NCI-H526 treated with DMSO at 0.1 percent for 48 hours (cell line): ENCODE results near the gene ADM.

ENCODE experiments used
- DNase-seq: peaks from one replicate; lab custom pipeline; 2025; lab: John Stamatoyannopoulos, UW

ADM gene

DNA sequence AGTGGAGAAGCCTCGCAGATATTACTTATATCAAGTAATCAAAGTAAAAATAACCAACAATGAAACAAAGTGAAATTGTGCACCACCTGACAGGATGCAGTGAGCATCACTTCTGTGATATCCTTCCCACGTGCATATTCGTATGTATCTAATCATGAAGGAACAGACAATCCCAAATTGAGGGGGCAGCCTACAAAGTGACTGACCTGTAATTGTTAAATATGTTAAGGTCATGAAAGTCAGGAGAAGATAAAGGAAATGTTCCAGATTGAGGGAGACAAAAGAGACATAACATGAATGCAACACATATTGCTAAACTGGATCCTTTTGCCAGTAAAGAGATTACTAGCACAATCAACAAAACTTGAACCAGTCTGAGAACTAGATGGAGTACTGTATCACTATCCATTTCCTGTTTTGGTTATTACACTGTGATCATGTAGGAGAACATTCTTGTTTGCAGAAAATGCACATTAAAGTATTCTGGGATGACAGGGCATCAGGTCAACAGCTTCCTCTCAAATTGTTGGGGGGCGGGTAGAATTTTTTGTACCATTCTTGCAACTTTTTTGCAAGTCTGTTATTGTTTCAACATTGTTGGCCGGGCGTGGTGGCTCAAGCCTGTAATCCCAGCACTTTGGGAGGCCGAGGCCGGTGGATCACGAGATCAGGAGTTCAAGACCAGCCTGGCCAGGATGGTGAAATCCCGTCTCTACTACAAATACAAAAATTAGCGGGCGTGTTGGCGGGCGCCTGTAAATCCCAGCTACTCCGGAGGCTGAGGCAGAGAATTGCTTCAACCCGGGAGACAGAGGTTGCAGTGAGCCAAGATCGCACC, 12.9 kb upstream of the ADM start:
- DNase-seq = no peak

DNA sequence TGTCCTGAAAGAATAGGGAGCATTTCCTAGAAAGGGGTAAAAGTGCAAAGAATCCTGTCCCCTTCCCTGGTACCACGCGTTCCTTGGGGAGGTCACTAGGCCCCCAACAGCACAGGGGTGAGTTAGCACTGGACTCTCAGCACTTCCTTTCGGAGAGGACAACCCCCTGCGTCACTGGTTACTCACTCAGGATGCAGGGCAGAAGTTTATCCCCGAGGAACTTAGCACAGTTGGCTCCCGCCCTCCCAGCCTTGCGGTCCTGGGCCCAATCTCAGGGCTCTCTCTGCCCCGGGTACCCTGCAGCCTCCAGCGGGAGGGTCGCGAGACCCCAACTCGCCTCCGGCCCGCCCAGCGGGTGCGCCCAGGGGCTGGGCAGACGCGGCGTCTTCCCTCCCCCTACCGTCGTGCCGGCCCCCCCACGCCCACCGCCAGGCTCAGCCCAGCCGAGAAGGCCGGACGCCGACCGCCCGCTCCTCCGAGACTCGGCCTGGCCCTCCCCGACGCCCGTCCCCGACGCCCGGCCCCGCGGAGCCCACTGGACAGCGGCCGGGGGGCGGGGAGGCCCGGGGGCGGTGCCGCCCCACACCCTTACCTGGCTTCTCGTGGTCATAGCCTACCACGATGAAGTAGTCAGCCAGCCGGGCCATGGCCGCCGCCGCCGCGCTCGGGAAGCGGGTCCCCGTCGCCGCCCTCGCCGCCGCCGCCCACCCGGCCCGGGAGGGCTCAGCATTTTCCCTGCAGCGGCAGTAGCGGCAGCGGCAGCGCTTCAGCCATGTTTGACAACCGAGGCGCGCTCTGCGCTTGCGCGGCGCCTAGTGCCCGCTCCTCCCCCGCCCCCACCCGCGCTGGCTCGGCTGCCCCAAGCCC, 11.2 kb upstream of the ADM start, which contains the start of gene SBF2:
Gene SBF2 (minus strand): TSS at position 797 of the 867 bp plus-strand sequence. CDS start 150 bp downstream, at position 647.
- DNase-seq = peak; percentile 56

DNA sequence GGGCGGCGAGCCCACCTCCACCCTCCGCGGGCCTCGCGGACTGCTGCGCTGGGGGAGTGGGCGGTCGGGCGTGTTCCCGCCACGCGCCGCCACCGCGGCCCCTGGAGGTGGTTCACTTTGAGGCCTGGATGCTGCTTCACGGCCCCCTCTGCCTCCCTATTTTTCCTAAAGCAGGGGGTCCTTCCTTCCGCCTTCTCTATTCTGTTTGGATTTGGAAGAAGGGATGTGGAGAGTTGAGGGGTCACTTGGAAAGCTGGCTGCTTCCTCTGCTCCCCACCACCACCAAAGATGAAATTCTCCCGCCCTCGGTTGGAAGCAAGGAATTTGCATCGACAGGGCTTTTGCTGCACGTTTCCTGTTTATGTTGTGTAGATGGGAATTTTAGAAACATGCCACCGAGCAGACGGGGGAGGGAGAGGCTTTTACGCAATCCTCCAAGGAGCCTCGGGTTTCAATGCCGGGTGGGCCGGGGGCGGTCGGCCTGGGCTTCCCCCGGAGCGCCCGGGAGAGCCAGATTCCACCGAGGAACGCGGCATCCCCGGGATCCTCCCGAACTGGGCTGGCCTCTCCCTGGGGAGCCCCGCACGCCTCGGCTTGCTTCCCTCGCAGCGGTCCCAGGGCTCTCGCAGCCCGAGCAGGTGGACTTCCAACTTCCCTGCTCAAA, 10.5 kb upstream of the ADM start:
- peak; percentile 50 for DNase-seq

DNA sequence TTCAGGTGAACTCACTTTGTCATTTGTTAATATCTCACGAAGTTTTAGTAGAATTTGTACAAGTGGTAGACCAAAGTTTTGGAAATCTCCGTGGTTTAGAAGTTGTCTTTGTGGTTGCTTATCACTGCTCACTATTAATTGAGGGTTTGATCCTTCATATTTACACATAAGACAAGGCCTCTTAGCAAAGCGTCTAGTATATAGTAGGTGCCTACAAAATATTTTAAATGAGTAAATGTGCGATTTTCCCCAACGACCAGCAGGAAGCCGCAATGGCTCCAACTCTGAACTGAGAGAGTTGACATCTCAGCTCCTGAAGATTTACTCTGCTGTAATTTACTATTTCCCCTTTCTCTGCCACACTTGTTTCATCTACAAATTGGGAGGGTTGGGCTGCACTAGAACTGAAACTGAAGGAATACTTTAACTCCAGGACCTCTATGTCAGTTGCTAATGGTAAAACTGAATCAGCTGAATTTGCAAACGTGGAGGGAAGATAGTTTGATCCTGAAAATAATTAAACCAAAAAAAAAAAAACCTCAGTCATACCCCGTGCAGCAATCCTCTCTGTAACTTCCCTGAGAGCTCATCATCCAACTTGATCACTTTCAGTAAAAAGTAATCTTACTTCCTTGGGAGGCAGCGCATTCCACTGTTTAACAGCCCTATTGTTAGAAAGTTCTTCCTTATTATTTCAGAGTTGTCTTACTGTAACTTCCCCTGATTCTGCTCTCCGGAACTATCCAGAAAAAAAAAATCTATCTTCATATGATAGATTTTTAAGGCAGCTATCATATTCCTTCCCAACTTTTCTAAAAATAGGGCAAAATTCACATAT, 9.6 kb upstream of the ADM start:
- no peak for DNase-seq

DNA sequence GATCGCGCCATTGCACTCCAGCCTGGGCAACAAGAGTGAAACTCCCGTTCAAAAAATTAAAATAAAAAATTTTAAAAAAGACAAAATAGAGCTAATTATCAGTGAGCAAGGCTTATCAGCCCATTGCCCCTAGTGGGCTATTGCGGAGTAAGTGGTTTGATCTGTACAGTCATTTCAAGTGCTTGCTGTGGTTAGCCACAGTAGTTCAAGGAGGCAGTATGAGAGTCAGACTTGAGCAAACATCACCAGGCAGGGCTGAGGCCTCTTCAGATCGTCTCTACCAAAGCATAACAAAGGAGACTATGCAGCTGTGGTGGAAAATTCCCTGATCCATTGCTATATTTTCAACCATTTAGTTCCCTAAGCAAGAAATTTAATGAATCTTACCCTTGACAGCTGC, 6.5 kb upstream of the ADM start:
- DNase-seq = no peak

DNA sequence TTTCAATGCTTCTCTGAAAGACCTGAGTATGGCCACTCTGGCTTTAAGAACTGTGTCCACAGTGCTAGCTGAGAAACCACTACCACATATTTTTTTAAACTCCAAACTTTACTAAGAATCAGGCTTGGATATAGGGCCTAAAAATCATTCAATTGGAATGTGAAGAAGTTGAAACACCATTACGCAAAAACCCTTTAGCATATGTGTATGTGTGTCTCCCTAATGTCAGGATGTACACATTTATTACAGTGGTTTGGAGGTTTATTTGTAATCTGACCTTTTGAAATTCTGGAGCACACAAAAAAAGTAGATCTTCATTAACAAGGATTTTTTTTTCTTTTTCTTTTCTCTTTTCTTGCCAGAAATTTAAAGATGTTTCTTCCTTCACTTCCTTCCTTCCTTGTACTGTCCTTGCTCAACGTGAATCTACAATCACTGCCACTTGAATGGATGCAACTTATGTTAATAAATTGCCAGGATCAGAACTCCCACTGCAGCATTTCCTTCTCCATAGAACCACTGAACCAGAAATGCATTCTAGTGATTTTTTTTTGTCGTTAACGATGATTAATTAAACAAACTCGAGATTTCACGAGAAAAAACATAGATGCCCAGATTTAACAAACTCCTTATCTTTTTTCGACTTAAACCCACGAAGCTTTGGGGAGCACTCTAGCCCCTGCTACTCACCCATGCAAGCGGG, 3.1 kb upstream of the ADM start:
- DNase-seq = no peak

DNA sequence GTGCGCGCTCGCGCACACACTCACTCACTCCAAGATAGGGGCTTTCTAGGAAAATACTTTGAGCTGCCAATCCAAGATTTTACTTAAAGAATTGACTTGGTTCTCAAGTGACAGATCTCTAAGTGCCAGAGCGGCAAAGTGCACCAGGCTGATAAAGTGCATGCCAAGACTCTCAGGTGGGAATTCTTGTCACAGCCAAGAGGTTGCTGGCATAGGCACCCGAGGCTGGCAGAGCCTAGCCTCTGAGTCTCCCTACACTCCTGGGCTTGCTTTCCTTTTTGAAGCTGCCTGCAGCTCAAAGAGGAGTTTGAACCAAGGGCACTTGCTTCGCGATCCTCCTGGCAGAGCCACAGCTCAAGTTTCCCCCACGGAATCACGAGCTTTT, 2.5 kb upstream of the ADM start:
- DNase-seq = peak; percentile 63

DNA sequence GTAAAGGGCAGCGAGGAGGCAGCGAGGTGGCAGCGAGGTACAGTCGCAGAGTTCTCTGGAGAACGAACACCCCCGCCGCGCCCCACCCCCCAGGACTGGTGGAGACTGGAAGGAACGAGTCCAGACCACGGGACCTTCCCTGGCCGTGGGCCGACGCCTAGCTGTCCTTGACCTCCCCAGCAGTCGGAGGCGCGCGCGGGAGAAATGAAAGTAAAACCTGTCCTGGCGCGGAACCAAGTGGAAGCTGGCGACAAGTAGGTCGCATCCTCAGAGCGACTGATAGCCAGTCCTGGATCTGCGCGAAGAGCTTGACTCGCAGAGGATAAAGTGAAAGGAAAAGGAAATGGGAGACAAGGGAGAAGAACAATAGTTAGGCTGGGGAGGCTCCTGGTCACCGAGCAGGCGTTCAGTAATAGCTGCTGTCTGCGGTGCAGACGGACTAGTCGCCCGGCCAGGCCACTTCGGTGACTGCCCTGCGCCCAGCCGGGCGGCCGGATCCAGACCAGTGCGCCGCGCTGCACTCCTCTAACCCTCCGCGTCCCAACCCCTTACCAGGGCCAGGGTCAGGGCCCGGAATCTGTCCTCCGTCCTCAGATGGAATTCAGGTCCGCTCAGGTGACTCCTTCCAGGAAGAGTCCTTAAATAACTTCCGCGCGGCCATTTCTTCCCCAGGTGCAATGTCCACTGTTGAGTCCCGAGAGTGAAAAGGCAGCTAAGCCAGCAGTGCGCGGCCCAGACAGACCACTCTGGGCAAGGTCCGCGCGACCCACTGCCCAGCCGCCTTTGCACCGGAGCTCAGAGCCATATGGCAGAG, 1.9 kb upstream of the ADM start:
- peak; percentile 63 for DNase-seq

DNA sequence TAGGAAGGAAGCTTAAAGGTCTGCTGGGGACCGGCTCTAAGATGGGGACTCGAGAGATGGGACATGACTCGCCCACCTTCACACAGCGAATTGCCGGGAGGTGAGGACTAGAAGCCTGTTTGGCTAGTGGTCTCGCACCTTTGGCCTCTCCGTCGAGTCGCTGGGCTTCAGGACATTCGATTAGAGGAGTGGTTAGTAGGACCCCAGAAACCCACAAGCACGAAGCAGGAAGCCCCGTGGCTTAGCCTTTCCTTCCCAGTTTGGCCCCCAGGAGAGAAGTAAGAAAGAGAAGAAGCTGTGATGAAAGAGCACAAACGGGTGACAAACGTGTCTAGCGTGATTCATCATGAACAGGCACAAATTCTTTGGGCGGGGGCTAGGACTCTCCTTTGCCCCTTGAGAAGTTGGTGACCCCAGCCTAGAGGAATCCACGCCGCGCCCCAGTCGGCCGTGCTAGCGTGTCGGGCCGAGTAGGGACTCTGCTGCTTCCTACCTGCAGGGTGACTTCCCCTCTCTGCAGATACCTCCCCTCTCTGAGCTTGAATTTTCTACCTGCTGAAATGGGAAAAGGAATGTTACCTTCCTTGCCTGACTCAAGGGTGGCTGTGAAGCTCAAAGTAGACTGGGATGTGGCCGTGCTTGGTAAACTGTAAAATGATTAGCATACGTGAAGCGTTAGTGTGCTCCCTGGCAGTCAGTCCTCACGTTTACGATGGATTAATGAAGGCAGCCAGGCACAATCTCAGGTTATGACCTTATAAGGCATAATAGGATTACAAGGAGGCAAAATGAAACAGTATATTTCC, 1.1 kb upstream of the ADM start:
- peak; percentile 86 for DNase-seq

DNA sequence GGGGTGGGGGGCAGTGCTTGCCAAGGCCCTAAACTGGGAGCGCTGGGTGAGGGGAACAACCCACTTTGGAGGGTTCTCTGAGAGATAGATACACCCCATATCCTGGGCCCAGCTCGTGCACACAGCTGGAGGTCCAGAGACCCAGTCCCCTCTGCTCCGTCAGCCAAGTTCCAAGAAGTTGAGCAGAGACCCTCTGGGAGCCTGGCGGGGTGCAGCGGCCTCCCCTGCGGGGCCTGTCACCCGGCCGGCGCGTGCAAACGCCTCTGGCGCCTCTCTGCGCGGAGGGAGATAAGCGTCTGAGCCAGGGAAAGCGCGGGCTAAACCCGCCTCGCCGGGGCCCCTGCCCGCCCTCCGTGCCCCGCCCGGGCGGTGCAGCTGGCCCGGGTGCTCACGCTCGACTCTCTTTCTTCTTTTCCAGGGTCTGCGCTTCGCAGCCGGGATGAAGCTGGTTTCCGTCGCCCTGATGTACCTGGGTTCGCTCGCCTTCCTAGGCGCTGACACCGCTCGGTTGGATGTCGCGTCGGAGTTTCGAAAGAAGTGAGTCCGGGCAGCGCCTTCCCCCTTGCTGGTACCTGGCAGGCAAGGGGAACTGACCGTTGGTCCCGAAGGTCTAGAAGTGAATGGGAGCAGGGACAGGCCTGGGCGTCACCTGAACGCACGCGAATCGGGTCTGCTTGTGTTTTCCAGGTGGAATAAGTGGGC, 540 bp downstream of the ADM start:
- peak; percentile 71 for DNase-seq

DNA sequence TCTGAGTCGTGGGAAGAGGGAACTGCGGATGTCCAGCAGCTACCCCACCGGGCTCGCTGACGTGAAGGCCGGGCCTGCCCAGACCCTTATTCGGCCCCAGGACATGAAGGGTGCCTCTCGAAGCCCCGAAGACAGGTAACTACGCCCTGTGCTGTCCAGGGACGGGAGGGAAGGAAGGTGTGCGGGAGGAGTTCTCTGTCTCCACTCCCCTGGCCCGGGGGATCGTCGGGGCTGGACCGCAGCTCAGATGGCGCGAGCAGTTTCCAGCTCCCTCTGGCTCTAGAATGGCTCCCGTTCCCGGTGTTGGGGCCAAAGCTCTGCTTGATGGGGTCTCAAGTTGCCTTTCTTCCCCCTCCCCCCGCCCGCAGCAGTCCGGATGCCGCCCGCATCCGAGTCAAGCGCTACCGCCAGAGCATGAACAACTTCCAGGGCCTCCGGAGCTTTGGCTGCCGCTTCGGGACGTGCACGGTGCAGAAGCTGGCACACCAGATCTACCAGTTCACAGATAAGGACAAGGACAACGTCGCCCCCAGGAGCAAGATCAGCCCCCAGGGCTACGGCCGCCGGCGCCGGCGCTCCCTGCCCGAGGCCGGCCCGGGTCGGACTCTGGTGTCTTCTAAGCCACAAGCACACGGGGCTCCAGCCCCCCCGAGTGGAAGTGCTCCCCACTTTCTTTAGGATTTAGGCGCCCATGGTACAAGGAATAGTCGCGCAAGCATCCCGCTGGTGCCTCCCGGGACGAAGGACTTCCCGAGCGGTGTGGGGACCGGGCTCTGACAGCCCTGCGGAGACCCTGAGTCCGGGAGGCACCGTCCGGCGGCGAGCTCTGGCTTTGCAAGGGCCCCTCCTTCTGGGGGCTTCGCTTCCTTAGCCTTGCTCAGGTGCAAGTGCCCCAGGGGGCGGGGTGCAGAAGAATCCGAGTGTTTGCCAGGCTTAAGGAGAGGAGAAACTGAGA, 1.4 kb downstream of the ADM start:
- peak; percentile 48 for DNase-seq

DNA sequence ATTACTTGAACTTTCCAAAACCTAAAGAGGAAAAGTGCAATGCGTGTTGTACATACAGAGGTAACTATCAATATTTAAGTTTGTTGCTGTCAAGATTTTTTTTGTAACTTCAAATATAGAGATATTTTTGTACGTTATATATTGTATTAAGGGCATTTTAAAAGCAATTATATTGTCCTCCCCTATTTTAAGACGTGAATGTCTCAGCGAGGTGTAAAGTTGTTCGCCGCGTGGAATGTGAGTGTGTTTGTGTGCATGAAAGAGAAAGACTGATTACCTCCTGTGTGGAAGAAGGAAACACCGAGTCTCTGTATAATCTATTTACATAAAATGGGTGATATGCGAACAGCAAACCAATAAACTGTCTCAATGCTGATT, 2.1 kb downstream of the ADM start:
- DNase-seq = peak; percentile 57

DNA sequence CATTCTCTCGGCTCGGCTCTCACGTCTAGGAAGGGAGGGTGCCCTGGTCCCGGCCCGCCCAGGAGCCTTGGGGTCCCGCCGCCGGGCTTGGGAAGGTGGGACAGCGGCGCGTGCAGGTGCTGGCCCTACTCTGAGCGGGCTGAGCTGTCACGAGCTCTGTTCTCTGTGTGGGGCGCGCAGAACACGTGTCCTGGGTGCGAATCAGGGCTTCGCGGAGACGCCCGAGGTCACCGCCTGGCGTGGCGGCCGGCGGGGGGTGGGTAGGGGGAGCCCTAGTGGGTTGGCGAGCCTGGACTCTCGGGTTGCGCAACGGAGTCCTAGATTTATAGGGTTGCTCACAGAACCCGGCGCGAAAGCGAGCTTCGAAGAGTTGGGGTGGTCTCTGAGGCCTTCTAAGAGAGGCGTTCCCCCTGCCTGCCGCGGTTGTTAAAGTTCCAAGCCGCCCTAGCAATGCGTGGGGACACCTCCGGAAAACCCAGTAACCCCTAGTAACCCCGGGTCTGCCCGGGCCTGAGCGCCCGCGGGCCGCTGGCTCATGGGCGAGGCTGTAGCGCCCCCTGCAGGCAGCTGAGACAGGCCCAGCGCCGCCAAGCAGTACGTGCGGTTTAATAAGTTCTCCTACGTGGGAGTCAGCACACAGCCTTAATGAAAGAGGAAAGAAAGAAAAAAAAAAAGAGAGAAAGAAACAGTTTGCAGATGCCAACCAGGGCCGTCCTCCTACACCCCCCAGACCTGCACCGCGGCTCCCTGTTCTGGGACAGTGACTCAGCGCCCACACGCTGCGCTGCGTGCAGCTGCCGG, 2.7 kb downstream of the ADM start:
- peak; percentile 76 for DNase-seq

DNA sequence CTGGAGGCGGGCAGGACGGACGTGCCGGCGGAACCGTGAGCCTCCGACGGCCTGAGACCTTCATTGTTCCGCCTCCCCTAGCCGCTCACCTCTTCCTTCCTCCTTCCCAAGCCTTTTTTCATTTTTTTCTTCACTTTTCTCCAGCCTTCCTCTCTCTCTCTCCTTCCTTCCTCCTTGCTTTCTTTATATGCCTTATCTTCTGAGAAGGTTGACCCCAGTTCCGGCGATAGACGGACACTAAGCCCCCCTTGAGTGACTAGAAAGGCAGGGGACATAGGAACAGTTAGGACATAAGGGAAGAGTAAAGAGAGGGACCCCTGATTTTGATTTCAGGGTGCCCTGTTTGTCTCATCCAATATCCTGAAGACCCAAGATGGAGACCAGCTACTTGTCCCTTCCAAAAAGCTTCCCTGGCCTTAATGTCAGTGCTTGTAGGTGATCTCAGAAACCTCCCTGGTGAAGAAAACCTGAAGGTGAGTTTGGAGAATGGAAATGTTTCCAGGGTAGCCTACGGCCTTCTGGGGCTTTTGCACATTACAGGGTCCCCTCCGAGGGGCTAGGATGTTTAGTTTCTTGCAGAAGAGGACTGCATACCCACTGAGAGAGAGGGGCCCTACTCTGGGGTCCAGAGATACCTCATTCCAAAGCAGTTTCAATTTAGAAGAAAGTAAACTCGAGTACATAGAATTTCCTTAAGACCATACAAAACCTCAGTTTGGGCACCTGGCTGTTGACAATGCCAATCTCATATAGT, 3.5 kb downstream of the ADM start:
- no peak for DNase-seq

DNA sequence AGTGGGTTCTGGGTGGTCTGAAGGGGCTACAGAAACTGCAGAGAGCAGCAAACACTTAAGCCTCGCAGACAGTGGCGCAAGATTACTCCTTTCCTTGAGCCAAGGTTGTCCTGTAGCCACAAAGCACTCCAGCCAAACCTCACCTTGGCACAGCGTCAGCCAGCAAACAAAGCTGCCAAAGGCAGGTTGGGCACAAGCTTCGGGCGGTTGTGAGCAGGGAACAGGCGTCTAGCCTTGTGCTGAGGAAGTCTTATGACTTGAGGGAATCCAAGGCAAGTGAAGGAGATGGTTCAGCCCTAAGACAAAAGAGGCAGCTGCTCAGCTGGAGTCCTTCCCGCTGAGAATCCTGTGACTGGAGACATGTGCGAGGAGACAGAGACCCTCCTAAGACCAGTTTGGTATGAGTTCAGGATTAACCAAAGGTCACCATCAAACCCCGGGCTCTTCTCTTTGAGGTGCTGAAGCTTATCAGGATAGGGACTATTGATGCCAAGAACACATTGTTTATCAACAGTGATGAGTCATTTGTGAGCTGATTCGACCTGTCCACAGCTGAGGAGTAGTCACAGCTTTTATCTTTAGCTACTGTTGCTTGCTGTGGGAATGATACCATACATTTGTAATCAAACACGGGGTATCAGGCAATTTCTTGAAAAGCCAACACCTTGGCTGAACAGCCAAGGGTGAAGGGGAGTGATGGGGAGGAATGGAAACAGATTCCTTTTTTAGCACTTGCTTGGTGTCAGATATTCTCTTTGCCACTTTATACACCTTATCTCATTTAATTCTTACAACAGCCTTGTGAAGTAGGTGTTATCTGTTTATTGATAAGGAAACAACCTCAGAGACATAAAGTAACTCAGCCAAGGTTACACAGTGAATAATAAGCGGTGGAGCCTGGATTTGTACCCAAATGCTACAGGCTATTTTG, 4.6 kb downstream of the ADM start:
- DNase-seq = no peak
